ENCODE data around the gene ART1. TPM values are rescaled to one million over a fixed set of nuclear protein-coding genes. Genes with fewer than 3 reads are reported as not detected.
A peak's percentile ranks its signal among the peaks of the same experiment; 100 is the strongest.

Gene ART1
- total RNA-seq, 1 donor from 2014 or later: not detected

DNA sequence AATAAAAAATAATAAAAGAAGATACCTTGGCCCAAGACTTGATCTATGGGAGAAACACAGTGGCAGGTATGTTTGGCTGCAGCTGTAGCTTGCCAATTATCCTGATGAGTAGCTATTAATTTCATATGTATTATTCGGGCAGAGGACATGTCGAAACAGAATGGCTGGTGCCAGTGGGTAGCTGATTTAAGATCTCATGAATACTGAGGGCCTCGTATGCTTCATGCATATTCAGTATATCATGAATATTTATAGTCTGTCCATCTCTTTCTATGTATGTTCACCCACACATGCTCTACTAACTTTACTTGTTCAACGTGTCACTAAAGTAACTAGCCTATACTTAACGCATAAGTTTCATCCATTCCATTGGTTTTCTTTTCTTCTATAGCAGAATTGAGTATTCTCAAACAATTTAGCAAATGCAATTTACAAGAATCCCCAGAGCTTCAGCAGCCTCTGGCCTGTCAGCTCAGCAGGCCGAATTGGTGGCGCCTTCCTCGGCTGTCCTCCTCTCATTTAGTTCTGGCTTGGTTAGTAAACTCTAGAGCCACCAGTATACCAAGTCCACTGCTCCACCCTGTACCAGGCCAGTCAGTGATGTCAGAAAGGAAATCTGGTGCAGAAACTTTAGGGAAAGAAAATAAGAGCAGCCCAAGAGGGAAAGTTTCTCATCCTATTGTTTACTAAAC is 21.0 kb upstream of the ART1 start:
- no peak overlapping the region for H2AFZ ChIP-seq (ENCODE audit: low read depth, low read length)
- no peak overlapping the region for H3K4me2 ChIP-seq (ENCODE audit: low read length)
- no peak overlapping the region for H3K4me3 ChIP-seq (ENCODE audit: insufficient read depth, low read depth, low read length)
- peaks cover 8% of the 10 kb centered on the region for H3K27me3 Mint-ChIP-seq (ENCODE audit: low read depth, unreplicated experiment)
- H3K27ac ChIP-seq (ENCODE audit: low read depth, low read length): no peak overlapping the region
- no peak overlapping the region for H3K9ac ChIP-seq (ENCODE audit: low read length)
- H3K4me1 Mint-ChIP-seq (ENCODE audit: low read depth, unreplicated experiment): peaks cover 6% of the 10 kb centered on the region
- no peaks in the 10 kb centered on the region for H3K27me3 ChIP-seq (ENCODE audit: insufficient read depth, low read length)
- no peak for DNase-seq (ENCODE audit: low read depth)
- no peak overlapping the region for H3K27ac Mint-ChIP-seq (ENCODE audit: unreplicated experiment)
- peaks cover 2% of the 10 kb centered on the region for H3K9me3 Mint-ChIP-seq (ENCODE audit: unreplicated experiment)
- no peak overlapping the region for H3K4me3 Mint-ChIP-seq (ENCODE audit: unreplicated experiment)
- FAIRE-seq: no peak
- no peaks in the 10 kb centered on the region for H3K79me2 ChIP-seq (ENCODE audit: insufficient read depth, low read length)
- TF ChIP-seq, protein P1, sequence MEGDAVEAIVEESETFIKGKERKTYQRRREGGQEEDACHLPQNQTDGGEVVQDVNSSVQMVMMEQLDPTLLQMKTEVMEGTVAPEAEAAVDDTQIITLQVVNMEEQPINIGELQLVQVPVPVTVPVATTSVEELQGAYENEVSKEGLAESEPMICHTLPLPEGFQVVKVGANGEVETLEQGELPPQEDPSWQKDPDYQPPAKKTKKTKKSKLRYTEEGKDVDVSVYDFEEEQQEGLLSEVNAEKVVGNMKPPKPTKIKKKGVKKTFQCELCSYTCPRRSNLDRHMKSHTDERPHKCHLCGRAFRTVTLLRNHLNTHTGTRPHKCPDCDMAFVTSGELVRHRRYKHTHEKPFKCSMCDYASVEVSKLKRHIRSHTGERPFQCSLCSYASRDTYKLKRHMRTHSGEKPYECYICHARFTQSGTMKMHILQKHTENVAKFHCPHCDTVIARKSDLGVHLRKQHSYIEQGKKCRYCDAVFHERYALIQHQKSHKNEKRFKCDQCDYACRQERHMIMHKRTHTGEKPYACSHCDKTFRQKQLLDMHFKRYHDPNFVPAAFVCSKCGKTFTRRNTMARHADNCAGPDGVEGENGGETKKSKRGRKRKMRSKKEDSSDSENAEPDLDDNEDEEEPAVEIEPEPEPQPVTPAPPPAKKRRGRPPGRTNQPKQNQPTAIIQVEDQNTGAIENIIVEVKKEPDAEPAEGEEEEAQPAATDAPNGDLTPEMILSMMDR (IDR thresholded peaks at IDR 0.05; ENCODE audit: insufficient read depth, low read depth, low read length): no peak
- TF ChIP-seq EZH2 (IDR thresholded peaks at IDR 0.05; ENCODE audit: insufficient read depth, low read length): no peak
- no peaks in the 10 kb centered on the region for H3K9me3 ChIP-seq (ENCODE audit: insufficient read depth, low read depth, low read length)
- no peaks in the 10 kb centered on the region for H3K36me3 Mint-ChIP-seq (ENCODE audit: low read depth, unreplicated experiment)
- no peaks in the 10 kb centered on the region for H3K4me1 ChIP-seq (ENCODE audit: insufficient read depth, low read length)
- H4K20me1 ChIP-seq (ENCODE audit: insufficient read depth, low read length): no peaks in the 10 kb centered on the region
- H3K36me3 ChIP-seq (ENCODE audit: insufficient read depth, low read length): no peaks in the 10 kb centered on the region

DNA sequence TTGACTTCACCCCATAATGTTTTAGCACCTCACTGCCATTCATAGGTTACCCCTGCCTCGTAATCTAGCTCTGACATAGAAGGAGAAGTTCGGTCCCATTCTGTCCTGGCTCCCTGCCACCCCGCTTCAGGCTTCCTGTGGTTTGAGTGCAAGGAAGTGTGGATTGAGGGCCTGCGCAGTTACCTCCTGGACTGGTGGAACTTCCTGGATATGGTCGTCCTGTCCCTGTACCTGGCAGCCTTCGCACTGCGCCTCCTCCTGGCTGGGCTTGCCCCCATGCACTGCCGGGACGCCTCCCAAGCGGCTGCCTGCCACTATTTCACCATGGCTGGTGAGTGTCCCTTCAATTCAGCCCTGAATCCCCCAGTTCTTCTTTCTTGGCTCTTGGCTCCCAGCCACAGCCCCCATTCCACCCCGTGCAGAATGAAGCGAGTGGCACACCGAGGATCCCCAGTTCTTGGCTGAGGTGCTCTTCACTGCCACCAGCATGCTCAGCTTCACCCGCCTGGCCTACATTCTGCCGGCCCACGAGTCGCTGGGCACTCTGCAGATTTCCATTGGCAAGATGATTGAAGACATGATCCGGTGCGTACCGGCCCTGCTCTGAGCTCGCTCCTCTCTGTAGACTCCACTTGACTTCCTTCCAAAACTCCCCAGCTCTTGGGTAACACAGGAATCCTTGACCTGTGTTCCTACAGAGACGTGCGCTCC is 18.5 kb upstream of the ART1 start:
- Mint-ChIP-seq H3K27me3 (ENCODE audit: low read depth, unreplicated experiment) (peaks cover 8% of the 10 kb centered on the region), H3K9me3 (ENCODE audit: unreplicated experiment) (no peaks in the 10 kb centered on the region), H3K27ac (ENCODE audit: unreplicated experiment) (peak overlapping the region; percentile 50), H3K4me1 (ENCODE audit: low read depth, unreplicated experiment) (peaks cover 6% of the 10 kb centered on the region), H3K4me3 (ENCODE audit: unreplicated experiment) (no peak overlapping the region), H3K36me3 (ENCODE audit: low read depth, unreplicated experiment) (no peaks in the 10 kb centered on the region)
- H3K36me3 ChIP-seq (ENCODE audit: insufficient read depth, low read length): no peaks in the 10 kb centered on the region
- FAIRE-seq (no peak), DNase-seq (ENCODE audit: low read depth) (no peak)
- H3K9me3 ChIP-seq (ENCODE audit: insufficient read depth, low read depth, low read length): no peaks in the 10 kb centered on the region
- no peaks in the 10 kb centered on the region for H3K27me3 ChIP-seq (ENCODE audit: insufficient read depth, low read length)
- H3K4me3 ChIP-seq (ENCODE audit: insufficient read depth, low read depth, low read length): no peak overlapping the region
- no peak for TF ChIP-seq EZH2 (IDR thresholded peaks at IDR 0.05; ENCODE audit: insufficient read depth, low read length)
- TF ChIP-seq, protein P1 (IDR thresholded peaks at IDR 0.05; ENCODE audit: insufficient read depth, low read depth, low read length): no peak
- no peak overlapping the region for H3K27ac ChIP-seq (ENCODE audit: low read depth, low read length)
- no peaks in the 10 kb centered on the region for H4K20me1 ChIP-seq (ENCODE audit: insufficient read depth, low read length)
- H3K9ac ChIP-seq (ENCODE audit: low read length): no peak overlapping the region
- H3K4me1 ChIP-seq (ENCODE audit: insufficient read depth, low read length): no peaks in the 10 kb centered on the region
- H2AFZ ChIP-seq (ENCODE audit: low read depth, low read length): no peak overlapping the region
- no peaks in the 10 kb centered on the region for H3K79me2 ChIP-seq (ENCODE audit: insufficient read depth, low read length)
- no peak overlapping the region for H3K4me2 ChIP-seq (ENCODE audit: low read length)

DNA sequence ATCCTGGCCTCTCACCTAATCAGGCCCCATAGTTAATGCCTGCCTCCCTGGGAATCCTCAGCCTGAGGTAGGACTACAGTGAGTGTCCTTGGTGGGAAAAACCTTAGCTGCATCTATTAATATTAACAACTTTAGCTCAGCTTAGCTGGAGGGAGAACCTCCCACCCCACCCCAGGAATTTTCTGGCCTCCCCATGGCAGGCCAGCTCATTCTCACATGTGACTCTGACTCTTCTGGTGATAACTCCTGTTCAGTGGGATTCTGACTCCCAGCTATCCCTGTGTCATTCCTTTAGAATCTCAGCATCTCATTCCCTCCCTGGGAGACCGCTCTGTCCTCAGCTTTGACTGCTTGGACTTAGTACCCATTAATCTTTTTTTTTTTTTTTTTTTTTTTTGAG is 17.6 kb upstream of the ART1 start:
- no peaks in the 10 kb centered on the region for H3K9me3 Mint-ChIP-seq (ENCODE audit: unreplicated experiment)
- no peaks in the 10 kb centered on the region for H3K36me3 Mint-ChIP-seq (ENCODE audit: low read depth, unreplicated experiment)
- H3K4me2 ChIP-seq (ENCODE audit: low read length): no peak overlapping the region
- H3K27me3 Mint-ChIP-seq (ENCODE audit: low read depth, unreplicated experiment): peaks cover 6% of the 10 kb centered on the region
- no peak for TF ChIP-seq EZH2 (IDR thresholded peaks at IDR 0.05; ENCODE audit: insufficient read depth, low read length)
- TF ChIP-seq, protein P1 (IDR thresholded peaks at IDR 0.05; ENCODE audit: insufficient read depth, low read depth, low read length): no peak
- peak overlapping the region; percentile 37 for H3K27ac ChIP-seq (ENCODE audit: low read depth, low read length)
- peaks cover 6% of the 10 kb centered on the region for H3K4me1 Mint-ChIP-seq (ENCODE audit: low read depth, unreplicated experiment)
- DNase-seq (ENCODE audit: low read depth): peak; percentile 44
- no peak overlapping the region for H3K4me3 ChIP-seq (ENCODE audit: insufficient read depth, low read depth, low read length)
- no peak overlapping the region for H3K4me3 Mint-ChIP-seq (ENCODE audit: unreplicated experiment)
- peak overlapping the region; percentile 20 for H3K9ac ChIP-seq (ENCODE audit: low read length)
- H4K20me1 ChIP-seq (ENCODE audit: insufficient read depth, low read length): no peaks in the 10 kb centered on the region
- no peak for FAIRE-seq
- H3K79me2 ChIP-seq (ENCODE audit: insufficient read depth, low read length): no peaks in the 10 kb centered on the region
- no peak overlapping the region for H2AFZ ChIP-seq (ENCODE audit: low read depth, low read length)
- peak overlapping the region; percentile 50 for H3K27ac Mint-ChIP-seq (ENCODE audit: unreplicated experiment)
- no peaks in the 10 kb centered on the region for H3K4me1 ChIP-seq (ENCODE audit: insufficient read depth, low read length)
- H3K36me3 ChIP-seq (ENCODE audit: insufficient read depth, low read length): no peaks in the 10 kb centered on the region
- H3K27me3 ChIP-seq (ENCODE audit: insufficient read depth, low read length): no peaks in the 10 kb centered on the region
- no peaks in the 10 kb centered on the region for H3K9me3 ChIP-seq (ENCODE audit: insufficient read depth, low read depth, low read length)
